Measurements from ENCODE around the gene ZG16.

The ZG16 gene

DNA sequence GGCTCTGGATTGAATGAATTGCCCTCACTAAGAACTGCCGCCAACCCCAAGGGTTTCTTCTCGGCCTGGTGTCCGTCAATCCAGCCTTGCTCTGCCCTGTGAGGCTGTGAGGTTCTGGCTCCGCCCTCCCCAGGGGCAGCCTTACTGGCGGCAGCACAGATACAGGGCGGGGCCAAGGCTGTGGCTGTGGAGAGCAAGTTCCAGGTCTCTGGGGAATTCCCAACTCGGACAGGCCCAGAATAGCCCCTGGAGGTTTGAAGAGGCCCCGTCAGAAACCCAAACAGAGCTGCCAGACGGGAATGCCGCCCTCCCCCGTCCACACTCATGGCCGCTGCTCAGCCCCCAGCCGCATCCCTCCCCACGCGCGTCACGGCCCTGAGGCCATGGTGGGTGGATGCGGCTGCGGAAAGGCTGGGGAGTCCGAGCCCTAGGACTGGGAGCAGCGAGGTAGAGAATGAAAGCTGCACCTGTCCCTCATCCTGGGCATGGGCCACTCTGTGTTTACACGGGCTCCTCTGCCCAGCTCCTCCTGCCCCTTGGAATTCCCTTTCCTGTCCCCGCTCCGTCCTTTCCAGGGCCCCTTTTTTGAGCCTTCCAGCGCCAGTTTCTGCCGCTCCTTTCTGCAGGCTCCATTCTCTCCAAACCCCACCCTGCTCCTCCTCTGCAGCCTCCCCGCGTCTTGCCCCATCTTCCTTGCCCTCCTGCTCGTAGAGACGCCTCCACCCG, 33.3 kb downstream of the ZG16 start:
- peak; percentile 86 for DNase-seq

DNA sequence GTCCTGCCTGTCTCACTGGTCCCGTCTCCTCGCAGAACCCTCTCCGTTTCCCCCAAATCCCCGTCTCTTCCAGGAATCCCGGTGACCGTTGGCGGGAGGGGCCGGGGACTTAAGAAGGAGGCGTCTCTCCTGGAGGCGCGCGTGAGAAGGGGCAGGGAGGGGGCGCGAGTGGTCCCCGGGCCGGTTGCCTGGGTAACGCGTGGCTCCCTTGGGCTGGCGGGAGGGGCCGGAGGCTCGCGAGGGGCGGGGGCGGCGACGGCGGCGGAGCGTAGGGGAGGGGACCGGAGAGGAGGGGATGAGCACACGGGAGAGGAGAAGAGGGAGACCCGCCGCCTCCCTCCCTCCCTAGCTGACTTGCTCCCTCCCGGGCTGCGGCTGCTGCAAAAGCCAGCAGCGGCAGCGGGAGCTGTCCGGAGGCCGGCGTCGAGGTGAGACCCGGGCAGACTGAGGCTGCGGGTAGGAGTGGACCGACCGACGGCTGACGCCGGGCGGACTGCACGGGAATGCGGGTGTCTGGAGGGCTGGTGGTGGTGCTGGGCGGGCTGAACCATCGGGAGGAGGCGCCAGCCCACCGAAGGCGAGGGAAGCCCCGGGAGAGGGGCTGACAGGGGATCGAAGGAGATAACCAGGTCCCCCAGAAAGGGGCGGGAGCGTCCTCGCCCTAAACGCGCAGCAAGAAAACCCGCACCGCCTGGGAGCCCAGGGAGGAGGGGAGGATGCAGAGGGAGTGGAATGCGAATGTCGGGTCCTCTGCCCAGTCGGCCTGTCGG, 34.0 kb downstream of the ZG16 start, which contains the start of gene PRRT2:
Gene PRRT2 (plus strand): TSS at position 298 of the 770 bp plus-strand sequence. CDS start 862 bp downstream, outside the sequence.
- DNase-seq: peak; percentile 44

DNA sequence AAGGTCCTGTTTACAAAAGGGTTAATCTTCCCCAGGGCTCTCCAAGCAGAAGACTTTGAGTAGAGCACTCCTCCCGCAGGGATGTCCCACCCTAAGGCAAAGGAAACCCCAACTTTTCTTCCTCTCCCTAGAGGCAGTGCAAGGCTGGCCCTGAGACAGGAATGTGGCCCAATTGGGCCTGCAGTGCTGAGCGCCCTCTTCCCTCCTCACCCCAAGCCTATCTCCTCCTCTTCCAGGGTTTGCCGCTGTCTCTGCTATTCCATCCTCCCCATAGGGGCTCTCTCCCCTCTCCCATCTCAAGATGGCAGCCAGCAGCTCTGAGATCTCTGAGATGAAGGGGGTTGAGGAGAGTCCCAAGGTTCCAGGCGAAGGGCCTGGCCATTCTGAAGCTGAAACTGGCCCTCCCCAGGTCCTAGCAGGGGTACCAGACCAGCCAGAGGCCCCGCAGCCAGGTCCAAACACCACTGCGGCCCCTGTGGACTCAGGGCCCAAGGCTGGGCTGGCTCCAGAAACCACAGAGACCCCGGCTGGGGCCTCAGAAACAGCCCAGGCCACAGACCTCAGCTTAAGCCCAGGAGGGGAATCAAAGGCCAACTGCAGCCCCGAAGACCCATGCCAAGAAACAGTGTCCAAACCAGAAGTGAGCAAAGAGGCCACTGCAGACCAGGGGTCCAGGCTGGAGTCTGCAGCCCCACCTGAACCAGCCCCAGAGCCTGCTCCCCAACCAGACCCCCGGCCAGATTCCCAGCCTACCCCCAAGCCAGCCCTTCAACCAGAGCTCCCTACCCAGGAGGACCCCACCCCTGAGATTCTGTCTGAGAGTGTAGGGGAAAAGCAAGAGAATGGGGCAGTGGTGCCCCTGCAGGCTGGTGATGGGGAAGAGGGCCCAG, 34.9 kb downstream of the ZG16 start:
- no peak for DNase-seq

DNA sequence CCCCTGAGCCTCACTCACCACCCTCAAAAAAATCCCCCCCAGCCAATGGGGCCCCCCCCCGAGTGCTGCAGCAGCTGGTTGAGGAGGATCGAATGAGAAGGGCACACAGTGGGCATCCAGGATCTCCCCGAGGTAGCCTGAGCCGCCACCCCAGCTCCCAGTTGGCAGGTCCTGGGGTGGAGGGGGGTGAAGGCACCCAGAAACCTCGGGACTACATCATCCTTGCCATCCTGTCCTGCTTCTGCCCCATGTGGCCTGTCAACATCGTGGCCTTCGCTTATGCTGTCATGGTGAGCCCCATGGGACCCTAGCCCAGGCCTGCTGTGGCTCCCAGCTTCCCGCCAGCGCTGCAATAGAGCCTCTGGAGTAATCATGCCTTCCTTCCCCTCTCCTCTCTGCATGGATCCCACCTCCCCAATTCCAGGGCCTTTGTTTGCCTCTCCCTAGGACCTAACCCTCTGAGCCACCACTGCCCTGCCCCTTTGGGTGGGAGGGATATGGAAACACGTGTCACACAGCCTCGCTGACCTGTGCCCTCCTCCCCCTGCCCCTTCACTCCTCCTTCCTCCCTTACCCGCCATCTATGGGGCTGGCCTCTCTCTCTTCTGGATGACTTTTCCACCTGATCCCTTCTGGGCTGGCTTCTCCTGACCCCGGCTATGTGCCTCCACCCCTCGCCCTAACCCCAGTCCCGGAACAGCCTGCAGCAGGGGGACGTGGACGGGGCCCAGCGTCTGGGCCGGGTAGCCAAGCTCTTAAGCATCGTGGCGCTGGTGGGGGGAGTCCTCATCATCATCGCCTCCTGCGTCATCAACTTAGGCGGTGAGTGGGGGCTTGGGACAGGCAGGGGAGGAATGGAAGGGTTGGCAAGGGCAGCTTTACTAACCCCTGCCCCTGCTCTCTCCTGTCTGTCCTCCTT, 35.8 kb downstream of the ZG16 start:
- no peak for DNase-seq

DNA sequence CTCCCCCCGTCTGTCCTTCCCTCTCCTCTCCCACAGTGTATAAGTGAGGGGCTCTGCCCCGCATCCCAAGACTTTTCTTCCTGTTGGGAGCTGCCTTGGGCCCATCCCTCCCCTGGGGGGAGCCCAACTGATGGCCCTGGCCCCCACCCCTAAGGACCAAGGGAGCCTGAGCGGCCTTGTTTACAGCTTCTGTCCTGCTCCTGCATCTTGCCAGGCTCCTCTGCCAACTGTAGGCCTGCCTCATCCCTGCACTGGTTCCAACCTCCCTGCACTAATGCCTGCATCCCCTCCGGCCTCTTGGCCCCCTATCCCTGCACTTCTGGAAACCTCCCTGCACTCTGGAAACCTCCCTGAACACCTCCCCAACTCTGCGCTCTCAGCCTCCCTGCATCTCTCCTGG, 36.5 kb downstream of the ZG16 start:
- DNase-seq: no peak

DNA sequence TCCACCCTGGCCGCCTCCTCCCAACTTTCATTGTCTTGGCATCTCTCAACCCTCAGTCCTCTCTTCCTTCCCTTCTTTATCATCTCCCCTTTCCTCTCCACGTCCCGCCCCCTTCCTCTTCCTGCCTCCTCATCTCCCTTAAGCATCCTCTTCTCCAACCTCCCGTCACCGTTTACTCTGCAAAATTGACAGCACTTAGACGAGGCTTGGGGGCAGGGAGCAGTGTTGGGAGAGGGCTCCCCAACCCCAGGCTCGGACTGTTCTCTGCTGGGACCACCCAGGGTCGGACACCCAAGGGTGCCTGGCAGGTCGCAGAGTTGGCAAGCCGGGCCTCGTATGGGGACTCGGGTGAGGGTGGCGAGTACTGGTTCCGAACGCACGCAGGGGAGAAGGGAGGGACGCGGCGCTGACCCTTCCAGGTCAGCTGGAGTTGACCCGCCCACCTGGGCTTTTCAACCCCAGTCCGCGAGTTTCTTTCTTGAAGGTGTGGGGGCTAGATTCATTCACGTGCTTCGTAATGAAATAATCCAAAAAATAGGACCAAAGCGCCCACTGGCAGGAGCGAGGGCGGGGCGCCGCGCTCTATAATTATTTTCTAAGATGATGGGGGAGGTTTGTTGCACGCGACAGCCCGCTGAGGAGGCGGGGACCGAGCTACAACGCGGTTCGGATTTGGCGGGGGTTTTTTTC, 37.1 kb downstream of the ZG16 start:
- DNase-seq: no peak

DNA sequence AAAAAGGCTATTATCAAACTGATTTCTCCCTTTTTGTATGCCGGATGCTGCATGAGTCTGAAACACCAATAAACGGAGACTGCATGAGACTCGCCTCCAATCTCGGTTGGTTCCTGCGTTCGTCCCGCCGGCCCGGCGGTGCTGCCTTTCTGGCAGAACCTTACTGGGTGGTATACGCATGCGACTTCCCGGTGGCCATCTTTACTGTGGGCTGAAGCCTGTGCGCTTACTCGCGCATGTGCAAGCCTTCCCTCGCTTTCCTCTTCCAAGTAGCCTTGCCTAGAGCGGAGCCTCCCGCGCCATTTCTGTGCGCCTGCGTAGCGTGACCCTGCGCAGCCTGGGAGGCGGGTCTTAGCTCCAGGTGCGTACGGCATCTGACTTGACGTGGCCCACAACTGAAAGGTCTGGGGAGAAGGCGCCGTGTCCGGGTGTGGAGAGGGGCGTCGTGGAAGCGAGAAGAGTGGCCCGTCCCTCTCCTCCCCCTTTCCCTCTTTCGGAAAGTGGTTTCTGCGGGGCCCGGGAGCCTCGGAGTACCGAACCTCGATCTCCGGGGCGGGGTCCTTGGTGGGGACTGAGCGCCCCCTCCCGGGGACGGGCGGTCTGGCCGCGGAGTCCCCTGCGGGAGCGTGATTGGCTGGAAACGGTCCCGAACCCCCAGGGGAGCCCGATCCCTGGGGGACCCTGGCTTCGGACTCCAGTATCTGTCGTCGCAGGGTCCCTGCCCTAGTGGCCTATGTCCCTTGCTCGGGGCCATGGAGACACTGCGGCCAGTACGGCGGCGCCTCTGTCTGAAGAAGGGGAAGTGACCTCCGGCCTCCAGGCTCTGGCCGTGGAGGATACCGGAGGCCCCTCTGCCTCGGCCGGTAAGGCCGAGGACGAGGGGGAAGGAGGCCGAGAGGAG, 38.0 kb downstream of the ZG16 start, which contains the start of gene PAGR1:
Gene PAGR1 (plus strand): TSS at position 360 of the 901 bp plus-strand sequence. CDS start 374 bp downstream, at position 734.
- DNase-seq: peak; percentile 100

DNA sequence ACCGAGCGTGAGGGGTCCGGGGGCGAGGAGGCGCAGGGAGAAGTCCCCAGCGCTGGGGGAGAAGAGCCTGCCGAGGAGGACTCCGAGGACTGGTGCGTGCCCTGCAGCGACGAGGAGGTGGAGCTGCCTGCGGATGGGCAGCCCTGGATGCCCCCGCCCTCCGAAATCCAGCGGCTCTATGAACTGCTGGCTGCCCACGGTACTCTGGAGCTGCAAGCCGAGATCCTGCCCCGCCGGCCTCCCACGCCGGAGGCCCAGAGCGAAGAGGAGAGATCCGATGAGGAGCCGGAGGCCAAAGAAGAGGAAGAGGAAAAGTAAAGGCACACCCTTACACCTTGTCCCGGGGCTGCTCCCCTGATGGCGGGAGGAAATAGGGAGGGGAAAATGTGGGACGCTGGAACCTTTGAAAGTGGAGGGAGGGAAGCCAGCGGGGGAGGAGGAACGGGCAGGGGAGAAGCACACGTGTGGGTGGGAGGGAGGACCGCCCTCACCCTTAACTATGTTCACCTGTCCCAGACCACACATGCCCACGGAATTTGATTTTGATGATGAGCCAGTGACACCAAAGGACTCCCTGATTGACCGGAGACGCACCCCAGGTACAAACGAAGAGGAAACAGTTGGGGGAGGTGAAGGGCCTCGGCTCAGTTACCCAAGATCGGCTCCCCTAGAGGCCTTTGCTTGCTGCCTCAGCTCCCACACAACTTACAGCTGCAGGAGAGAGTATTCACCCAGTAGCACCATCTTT, 38.8 kb downstream of the ZG16 start:
- DNase-seq: peak; percentile 41

DNA sequence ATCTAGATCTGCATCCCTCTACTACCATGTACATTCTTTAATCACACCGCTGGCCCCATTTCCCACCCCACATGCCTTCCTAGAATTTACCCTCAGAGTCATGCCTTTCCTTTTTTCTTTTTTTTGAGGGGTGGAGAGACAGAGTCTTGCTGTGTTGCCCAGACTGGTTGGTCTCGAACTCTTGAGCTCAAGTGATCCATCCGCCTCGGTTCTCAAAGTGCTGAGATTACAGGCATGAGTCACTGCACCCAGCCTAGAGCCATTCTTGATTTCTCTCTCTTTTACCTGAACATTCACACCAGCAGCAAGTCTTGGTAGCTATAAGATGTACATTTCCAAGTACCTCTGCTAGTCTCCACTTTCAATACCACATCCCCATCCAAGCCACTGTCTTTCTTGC, 40.0 kb downstream of the ZG16 start:
- no peak for DNase-seq

DNA sequence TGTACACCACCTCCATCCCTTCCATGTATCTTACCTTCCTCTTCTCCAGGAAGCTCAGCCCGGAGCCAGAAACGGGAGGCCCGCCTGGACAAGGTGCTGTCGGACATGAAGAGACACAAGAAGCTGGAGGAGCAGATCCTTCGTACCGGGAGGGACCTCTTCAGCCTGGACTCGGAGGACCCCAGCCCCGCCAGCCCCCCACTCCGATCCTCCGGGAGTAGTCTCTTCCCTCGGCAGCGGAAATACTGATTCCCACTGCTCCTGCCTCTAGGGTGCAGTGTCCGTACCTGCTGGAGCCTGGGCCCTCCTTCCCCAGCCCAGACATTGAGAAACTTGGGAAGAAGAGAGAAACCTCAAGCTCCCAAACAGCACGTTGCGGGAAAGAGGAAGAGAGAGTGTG, 41.5 kb downstream of the ZG16 start:
- DNase-seq: no peak

DNA sequence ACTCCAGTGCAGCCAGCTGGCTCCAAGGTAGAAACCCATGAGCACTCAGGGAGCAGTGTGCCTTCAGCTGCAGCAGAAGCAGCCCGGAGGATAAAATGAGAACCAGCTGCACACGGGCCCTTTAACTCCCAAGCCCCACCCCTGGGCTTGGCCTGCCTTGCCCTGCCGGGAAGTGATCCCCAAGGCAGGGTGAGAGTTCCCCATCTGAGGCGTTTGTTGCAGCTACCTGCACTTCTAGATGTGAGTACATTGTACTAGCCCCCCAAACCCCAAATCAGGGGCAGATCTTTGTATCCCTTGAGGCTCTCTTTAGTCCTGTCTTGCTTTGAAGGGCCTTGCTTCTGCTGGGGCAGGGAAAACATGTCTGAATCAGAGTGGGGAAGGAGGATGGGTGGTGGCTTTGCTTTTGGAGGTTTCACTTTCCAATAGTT, 42.2 kb downstream of the ZG16 start, which contains the start of gene MVP:
Gene MVP (plus strand): TSS at position 192 of the 431 bp plus-strand sequence. CDS start 10,088 bp downstream, outside the sequence.
- DNase-seq: peak; percentile 50

DNA sequence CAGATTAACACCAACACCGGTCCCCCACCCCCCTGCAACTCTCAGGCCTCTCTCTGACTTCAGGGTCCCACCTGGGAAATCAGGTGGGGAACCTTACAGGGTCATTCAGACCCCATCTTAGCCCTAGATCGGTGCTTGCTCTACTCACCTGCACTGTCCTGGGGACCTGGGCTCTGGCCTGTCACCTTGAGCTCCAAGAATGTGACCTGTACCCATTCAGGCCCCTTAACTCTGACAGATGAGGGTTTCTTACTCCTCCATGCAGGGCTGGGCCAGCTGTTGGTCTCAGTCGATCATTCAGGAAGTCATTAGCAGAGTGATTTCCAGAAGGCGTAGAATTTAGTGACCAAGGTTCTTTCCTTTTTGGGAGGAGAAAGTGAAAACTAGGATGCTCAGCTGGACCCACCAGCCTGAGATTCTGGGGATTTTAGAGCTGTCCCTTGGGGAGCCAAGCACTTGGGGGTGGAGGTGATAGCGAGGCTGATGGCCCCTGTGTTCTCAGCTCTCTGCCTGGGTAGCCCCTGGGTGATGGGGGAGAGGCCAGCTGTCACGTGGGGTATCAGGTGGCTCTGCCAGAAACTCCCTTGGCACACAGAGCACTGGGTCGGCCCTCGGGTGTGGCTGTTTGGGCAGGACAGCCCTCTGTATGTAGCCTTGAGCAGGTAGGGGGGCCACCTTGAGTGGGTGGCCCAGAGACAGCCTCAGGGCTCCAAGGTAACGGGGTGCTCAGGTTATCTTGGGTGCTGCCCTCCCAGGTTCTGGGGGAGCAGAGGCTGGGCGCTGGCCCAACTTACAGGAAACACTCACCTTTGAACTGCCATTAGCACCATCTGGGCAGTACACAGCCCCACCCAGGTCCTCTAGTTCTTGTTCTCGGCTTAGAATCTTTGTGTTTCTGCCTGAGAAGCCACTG, 42.9 kb downstream of the ZG16 start:
- DNase-seq: peak; percentile 55

DNA sequence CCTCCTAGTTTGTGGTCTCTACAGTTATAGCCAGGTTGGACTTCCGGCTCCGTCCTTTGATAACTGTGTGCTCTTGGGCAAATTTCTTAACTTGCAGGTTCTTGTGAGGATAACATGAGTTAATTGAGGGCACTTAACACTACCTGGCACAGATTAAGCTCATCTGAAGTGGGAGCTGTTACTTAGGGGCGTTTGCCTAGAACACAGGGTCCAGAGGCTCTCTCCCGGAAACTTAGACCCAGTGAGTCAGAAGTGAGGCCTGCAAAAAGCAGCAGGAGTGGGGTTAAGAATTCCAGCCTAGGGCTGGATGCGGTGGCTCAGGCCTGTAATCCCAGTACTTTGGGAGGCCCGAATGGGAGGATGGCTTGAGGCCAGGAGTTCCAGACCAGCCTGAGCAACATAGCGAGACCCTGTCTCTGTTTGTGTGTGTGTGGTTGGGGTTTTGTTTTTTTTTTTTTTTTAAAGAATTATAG, 43.6 kb downstream of the ZG16 start:
- DNase-seq: no peak

DNA sequence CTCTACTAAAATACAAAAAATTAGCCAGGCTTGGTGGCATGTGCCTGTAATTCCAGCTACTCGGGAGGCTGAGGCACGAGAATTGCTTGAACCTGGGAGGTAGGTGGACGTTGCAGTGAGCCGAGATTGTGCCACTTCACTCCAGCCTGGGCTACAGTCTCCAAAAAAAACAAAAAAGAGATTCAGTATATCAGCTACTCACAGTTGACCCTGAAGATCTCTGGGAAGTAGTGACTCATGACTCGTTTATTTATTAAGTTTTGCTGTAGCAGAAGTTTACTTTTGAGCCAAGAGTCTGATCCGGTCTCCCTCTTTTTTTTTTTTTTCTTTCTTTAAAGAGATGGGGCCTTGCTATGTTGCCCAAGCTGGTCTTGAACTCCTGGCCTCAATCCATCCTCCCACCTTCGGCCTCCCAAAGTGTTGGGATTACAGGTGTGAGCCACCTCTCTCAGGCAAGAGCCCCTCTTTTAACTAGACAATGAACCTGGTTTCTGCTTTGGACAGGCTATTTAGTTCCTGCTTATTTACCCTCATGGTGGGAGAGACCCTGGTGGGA, 46.6 kb downstream of the ZG16 start:
- DNase-seq: no peak

DNA sequence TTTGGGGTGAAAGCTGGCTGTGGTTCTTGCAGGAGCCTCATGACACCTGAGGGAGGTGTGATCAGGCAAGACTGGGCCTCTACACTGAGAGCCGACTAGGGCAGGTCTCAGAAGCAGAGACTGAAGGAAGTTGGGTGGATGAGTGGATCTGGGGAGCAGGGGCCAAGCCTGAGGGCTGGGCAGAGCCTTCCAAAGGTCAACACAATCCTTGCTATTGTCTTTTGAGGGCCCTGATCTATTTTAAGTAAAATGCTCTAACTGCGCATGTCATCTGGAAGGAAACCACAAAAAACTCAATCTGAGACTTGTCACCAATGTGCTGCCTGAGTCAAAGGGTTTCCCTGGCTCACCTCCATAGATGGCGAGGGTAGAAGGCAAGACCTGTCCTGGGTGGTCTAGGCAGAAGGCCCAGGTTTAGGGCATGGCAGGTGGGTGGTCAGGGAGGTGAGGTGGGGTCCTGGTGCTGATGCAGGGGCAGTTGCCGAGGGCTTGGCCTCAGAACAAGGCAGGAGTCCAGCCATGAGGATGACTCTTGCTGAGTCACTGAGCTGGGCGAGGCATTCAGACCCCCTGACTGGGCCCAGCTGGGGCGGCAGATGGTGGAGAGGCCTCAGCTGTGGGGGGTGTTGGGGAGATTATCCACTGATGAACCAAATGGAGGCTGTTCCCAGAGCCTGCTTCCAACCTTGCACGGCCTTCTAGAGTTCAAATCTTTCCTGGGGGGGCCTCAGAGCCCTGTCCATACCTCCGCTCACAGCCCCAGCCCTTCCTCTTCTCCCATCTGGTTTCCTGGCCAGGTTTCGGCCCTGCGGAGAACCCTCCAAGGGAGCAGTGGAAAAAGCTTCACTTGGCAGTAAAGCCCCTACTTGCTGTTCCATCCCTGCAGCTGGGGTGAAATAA, 47.3 kb downstream of the ZG16 start:
- no peak for DNase-seq

DNA sequence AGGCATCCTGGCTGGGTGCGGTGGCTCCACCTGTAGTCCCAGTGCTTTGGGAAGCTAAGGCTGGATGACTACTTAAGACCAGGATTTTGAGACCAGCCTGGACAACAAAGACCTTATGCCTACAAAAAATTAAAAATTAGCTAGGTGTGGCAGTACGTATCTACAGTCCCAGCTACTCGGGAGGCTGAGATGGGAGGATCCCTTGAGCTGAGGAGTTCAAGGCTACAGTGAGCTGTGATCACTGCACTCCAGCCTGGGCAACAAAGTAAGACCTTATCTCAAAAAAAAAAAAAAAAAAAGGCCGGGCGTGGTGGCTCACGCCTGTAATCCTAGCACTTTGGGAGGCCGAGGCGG, 48.3 kb downstream of the ZG16 start:
- DNase-seq: no peak

DNA sequence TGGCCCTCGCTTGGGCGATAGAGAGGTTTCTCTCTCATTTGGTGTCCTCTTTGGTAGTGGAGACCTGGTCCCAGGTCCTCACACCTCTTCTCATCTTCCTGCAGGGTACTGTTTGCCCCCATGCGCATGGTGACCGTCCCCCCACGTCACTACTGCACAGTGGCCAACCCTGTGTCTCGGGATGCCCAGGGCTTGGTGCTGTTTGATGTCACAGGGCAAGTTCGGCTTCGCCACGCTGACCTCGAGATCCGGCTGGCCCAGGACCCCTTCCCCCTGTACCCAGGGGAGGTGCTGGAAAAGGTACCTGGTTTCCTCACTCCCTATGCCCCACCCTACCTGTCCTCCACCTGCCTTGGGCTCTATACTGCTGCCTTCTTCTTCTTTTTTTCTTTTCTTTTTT, 52.7 kb downstream of the ZG16 start:
- DNase-seq: no peak
